Activated CD8-positive, alpha-beta memory T cell treated with anti-CD3 and anti-CD28 coated beads for 48 hours (primary cell): ENCODE results near the gene TK1.
A peak's percentile ranks its signal among the peaks of the same experiment; 100 is the strongest.
"Not testable (repeated sequence)": the region's sequence is repeated elsewhere in the genome, so short reads cannot be mapped to it uniquely, and the experiment has no call there.

Experiments used
- DNase-seq, 3 experiments: peaks; one replicate each; pipeline ENCODE4 v3.0.0-alpha.2; 2020; ENCODE audit warnings: low read depth in 2 of 3, low spot score in 2 of 3

Gene TK1, protein sequence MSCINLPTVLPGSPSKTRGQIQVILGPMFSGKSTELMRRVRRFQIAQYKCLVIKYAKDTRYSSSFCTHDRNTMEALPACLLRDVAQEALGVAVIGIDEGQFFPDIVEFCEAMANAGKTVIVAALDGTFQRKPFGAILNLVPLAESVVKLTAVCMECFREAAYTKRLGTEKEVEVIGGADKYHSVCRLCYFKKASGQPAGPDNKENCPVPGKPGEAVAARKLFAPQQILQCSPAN

GRCh38 chr17:78186692-78187595 is at the start of gene TK1, which contains the start of gene AFMID:
Gene TK1 (minus strand): TSS chr17:78187052. CDS start chr17:78186994, 58 bp downstream.
Gene AFMID (plus strand): TSS chr17:78187362. CDS start chr17:78187371, 9 bp downstream.
- DNase-seq = peak; percentile 92 to 98 (median 95)

GRCh38 chr17:78235885-78236284 is 49.0 kb upstream of the TK1 start:
- DNase-seq = no peak

GRCh38 chr17:78235022-78235421 is 48.2 kb upstream of the TK1 start:
- not testable (repeated sequence) for DNase-seq

DNA sequence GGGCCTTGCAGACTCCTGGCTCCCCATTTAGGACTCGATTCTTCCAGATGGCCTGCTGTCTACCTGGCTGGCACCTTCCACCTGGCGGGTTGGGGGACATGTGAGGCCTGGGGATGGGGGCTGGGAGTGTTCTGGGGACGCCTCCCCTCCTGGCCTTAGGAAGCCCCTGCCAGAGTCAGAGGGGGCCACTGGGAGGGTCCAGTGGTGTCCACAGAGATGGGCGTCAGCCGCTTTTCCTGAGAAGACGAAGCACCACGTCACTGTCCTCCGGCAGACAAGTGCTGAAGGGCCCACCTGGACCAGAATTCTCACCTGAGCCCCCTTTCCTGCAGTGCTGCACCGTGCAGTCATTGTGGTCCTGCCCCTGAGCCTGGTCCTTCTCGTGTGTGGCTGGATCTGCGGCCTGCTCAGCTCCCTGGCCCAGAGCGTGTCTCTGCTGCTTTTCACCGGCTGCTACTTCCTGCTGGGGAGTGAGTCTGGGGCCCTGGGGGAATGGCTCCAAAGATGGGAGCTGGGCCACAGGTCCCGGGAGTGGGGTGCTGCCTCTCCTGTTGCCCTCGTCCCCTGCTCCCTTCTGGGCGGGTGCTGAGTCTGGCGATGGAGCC is 47.5 kb upstream of the TK1 start:
- no peak for DNase-seq

DNA sequence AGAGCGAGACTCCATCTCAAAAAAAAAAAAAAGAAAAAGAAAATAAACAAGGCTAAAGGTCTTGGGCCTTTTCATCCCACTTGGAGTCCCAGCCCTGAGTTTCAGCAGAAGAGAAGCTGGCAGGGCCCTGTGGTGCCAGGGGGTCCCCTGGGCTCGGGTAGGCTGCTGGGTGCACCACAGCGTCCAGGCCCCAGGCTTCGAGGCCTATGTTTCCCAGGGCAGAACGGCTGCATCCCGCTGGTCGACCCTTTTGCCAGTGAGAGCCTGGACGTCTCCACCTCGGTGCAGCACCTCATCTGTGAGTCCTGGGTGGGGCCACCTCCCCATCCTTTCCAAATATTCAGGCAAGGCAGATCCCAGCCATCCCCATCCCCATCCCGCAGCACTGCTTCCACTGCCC is 46.8 kb upstream of the TK1 start:
- DNase-seq = no peak

DNA sequence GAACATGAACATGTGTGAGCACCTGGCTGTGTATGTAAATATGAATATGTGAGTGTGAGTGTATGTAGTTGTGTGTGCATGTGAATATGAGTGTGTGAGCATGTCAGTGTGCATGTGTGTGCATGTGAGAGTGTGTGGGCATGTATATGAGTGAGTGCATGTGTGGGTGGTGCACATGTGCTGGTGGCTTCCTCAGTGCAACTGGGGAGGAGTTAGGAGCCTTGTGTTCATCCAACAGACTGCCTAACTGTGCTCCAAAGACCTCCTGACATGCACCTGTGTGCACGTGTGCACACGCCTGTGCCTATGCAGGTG is 46.0 kb upstream of the TK1 start:
- no peak for DNase-seq

DNA sequence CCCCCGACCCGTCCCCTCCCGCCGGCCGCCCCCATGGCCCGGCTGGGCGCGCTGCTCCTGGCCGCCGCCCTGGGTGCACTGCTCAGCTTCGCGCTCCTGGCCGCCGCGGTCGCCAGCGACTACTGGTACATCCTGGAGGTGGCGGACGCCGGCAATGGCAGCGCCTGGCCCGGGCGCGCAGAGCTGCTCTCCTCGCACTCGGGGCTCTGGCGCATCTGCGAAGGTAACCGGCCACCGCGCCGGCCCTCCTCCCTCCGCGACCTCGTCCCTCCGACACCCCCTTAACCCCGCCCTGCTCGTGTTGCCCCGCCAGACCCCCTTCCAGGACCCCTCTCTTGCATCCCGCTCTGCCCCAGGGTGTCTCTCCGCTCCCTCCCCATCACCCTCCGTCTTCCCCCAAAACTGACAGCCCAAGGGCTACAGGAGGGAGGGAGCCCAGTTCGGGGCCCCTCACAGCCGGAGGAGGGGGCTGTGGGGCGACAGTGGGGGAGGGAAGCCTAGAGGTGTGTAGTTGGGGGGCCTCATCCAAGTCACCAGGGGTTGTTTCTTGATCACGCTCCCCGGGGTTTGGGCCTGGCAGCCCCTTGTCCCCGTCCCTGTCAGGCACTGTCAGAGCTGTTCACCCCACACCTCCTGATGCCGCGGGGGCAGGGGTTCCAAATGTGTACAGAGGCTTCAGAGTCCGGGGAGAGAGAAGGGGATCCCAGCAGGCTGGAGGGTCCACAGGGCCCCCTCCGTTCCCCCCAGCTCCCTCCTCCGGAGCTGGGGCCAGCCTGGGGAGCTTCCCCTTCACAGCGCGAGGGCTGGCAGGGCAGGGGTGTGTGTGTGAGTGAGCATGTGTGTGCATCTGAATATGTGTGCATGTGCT is 45.4 kb upstream of the TK1 start:
- DNase-seq = no peak

GRCh38 chr17:78230996-78231935 is 44.4 kb upstream of the TK1 start, which contains the start of gene TMEM235:
Gene TMEM235 (plus strand): TSS chr17:78231631. CDS start chr17:78232024, 393 bp downstream.
- no peak for DNase-seq

DNA sequence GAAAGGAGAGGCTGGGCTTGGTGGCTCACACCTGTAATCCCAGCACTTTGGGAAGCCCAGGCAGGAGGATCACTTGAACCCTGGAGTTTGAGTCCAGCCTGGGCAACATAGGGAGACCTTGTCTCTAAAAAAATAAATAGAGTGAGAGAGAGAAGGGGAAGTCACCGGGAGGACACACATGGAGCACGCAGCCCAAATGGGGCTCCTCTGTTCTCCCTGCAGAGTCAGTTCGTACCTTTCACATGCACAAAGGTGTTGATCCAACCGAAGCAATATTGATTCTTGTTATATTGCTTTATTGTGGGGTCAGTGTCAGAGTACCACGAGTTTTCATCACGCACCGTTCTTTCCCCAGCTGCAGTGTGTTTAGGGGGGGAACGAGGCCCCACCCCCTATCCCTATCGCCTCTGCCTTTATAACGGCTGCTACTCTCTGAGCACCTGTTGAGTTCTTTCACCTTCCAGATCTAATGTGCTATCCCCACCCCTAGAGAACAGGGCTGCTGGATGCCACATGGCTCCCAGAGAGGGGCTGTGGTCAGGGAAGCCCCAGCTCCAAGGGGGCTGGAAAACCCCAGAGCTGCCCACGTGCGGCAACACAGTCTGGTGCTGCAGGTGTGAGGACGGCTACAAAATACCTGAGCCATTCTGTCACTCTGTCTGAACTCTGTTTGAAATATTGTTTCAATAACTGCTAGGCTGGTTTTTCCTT is 43.6 kb upstream of the TK1 start:
- DNase-seq = no peak

DNA sequence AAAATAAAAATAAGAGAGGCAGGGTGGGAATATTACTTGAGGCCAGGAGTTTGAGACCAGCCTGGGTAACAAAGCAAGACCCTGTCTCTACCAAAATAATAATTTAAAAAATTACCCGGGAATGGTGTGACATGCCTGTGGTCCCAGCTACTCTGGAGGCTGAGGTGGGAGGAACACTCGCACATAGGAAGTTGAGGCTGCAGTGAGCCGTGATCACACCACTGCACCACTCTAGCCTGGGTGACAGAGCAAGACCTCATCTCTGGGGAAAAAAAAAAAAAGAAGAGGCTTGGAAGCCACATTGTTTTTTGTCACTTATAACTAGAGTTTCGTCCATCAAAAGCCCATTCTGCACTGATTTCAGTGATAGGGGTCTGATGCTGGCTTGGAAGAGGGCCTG is 41.3 kb upstream of the TK1 start:
- no peak for DNase-seq

DNA sequence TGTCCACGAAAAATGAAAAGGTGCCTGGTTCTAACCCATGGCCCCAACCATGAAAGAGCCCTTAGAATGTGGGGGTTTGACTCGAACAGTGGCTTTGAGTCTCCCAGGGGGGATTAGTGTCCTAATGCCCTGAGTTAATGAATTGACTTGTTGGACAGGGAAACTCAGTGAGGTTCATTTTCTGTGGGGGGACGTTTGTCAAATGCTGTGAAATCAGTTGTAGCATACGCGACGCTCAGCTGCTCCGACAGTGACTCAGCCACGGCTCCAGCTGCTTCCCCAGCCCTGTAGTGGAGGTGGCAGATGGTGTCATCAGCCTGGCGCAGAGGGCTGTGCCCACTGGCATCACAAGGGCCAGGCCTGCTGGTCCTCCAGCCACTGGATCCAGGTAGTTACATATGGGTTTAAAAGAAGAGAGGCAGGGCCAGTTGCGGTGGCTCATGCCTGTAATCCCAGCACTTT is 40.6 kb upstream of the TK1 start:
- no peak for DNase-seq

DNA sequence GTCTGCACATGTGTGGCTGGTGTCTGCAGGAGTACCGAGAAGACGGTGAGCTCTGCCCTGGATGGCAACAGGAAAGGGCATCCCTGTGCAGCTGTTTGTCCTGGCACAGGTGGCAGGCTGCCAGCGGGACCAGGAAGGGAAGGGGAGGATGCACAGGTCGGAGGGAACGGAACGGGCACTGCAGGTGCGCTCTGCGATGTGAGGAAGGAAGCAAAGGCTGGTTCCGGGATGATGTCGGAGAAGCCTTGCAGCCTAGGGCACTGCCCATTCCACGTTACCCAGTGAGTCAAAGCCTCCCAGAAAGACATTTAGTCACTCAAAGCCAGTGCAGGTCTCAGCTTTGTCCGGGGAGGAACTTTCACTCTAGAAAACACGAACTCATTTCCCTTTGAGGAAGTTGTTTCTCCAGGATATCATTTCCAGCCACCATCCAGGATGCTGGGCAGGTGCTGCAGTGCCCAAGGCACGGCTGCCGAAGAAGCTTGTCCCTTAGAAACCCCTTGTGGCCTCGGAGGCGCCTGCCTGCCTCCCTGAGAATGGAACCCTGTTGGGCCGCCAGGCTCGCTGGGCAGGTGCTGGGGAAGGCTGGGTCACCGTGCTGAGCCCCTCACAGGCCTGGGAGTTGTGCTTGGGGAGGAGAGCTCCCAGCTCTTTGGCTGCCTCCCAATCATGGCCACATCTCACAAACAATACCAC is 40.1 kb upstream of the TK1 start:
- no peak for DNase-seq

DNA sequence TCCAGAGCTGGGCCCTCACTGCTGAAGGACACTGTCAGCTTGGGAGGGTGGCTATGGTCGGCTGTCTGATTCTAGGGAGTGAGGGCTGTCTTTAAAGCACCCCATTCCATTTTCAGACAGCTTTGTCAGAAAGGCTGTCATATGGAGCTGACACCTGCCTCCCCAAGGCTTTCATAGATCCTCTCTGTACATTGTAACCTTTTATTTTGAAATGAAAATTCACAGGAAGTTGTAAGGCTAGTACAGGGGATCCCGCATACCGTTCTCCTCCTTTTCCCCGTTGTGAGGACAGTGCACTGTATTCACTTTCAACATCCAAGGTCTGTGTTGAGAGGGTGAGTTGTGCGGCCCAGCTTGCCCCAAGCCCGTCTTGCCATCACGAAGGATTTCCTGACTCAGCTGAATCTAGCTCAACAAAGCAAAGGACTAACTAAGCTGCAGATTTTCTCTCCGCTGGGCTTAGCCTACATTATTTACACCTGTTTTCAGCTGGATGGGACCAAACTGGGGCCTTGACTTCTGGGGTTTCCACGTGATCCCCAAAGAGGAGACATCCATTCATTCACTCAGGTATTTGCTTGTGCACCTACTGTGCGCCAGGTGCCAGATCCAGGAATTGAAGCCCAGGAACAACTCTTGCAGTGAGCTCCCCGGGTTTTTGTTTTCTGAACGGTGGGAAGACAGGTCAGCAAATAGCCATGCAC is 39.4 kb upstream of the TK1 start:
- no peak for DNase-seq

DNA sequence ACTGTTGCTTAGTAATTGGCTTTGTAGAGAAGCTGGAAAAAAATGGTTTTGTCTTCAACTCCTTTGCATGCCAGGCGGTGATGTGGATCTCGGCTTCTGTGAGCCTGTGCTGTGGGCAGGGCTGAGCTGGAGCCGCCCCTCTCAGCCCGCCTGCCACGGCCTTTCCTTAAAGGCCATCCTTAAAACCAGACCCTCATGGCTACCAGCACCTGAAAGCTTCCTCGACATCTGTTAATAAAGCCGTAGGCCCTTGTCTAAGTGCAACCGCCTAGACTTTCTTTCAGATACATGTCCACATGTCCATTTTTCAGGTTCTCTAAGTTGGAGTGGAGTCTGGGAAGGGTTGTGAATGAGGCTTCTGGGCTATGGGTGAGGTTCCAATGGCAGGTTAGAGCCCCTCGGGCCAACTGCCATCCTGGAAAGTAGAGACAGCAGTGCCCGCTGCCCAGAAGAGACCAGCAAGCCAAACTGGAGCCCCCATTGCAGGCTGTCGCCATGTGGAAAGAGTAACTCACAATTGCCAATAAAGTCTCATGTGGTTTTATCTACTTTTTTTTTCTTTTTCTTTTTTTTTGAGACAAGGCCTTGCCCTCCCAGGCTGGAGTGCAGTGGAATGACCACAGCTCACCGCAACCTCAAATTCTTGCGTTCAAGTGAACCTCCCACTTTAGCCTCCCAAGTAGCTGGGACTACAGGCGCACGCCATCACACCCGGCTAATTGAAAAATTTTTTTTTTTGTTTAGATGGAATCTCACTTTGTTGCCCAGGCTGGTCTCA is 38.4 kb upstream of the TK1 start:
- no peak for DNase-seq

DNA sequence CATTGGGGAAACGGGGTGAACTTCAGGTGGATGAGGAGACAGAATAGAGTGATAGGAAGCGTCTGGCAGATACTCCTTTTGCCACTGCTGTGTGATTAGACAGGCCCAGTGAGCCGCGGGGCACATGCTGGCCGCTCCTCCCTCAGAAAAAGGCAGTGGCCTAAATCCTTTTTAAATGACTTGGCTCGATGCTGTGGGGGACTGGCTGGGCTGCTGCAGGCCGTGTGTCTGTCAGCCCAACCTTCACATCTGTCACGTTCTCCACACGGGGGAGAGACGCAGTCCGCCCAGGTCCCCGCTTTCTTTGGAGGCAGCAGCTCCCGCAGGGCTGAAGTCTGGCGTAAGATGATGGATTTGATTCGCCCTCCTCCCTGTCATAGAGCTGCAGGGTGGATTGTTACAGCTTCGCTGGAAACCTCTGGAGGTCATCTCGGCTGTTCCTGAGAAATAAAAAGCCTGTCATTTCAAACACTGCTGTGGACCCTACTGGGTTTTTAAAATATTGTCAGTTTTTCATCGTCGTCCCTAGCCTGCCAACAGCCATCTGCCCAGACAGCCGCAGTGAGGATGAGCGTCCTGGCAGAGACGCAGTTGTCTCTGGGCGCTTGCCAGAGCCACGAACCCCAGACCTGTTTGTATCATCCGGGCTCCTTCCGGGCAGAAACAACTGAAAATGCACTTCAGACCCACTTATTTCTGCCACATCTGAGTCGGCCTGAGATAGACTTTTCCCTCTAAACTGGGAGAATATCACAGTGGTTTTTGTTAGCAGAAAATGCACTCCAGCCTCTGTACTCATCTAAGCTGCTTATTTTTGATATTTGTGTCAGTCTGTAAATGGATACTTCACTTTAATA is 37.6 kb upstream of the TK1 start:
- no peak for DNase-seq

DNA sequence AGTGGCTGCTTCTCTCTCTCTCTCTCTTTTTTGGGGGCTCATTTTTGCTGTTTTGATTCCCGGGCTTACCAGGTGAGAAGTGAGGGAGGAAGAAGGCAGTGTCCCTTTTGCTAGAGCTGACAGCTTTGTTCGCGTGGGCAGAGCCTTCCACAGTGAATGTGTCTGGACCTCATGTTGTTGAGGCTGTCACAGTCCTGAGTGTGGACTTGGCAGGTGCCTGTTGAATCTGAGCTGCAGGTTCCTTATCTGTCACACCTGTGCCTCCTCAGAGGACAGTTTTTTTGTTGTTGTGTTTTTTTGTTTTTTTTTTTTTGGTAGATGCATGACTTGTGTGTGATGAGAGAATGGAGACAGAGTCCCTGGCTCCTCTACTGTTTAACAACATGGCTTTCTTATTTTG is 36.9 kb upstream of the TK1 start:
- no peak for DNase-seq
